Dermis blood vessel endothelial cell (primary cell): ENCODE data around the gene PHC1. TPM values are rescaled to one million over a fixed set of nuclear protein-coding genes. Genes with fewer than 3 reads are reported as not detected.
A peak's percentile ranks its signal among the peaks of the same experiment; 100 is the strongest.

Source experiments
- DNase-seq: peaks from one replicate; pipeline ENCODE4 v3.0.0; 2010
- total RNA-seq: library from RNA; depleted of rRNA; stranded (reverse); fragments of >200 nt; gene quantifications from 2 replicates; pipeline ENCODE4 v1.2.3, GENCODE V29; 2014

Gene PHC1
- total RNA-seq, 1 donor from 2014 or later, result 15.0 TPM

DNA sequence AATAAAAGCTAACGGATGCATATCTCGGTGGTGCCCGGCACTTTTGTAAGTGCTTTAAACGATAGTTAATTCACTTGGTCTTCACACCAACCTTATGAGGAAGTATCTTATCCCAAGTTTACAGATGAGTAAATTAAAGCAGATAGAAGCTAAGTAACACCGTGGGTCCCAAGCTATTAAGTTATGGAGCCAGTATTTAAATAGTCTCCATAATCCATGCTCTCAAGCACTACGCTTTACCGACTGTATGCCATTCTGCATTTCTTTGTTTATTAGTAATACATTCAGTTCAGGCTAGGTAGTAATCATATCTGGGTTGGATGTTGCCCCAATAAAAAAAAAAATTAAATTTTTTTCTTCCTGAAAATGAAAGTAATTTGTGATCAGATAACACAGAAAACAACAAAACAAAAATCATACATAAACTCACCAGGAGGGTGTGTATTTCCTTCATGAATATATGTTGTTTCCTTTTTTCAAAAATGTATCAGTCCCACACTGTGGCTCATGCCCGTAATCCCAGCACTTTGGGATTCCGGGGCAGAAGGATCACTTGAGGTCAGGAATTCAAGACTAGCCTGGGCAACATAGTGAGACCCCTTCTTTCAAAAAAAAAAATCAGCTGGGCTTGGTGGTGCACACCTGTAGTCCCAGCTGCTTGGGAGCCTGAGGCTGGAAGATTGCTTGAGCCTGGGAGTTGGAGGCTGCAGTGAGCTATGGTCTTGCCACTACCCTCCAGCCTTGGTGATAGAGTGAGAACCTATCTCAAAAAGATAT, 36.6 kb downstream of the PHC1 start:
- DNase-seq, result peak; percentile 8

DNA sequence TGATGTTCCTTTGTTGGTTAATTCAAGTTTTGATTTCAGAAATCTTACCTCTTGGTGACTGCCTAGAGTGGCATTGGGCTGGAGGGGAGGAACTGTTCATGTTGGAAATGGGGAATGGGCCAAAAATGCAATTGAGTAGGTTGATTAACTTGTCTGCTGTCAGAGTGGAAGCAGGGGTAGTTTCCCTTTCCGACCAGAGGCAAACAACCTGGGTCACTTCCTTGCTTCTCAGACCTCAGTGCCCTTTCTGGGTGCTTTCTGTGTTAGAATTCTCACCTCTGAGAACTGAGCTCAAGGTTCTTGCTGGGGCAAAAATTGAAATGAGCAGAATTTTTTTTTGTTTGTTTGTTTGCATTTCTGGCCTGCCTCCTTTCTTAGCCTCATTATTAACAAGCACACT, 37.4 kb downstream of the PHC1 start:
- no peak for DNase-seq

GRCh38 chr12:8953773-8954402, 39.6 kb downstream of the PHC1 start:
- no peak for DNase-seq

GRCh38 chr12:8956073-8956472, 41.8 kb downstream of the PHC1 start:
- DNase-seq, result no peak

GRCh38 chr12:8956772-8957171, 42.5 kb downstream of the PHC1 start:
- DNase-seq, result no peak

DNA sequence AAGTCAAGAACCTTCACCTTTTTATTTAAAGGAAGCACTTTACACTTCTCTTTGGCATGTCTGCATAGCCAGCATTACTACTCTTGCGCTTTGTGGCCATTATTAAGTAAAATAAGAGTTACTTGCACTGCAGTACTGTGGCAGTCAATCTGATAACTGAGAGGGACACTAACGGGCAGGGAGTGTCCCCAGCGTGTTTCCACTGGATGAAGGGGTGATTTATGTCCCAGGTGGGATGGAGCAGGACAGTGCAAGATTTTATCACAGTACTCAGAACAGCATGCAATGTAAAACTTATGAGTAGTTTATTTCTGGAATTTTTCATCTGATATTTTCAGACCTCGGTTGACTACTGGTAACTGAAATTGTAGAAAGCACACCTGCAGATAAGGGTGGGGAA, 43.3 kb downstream of the PHC1 start:
- DNase-seq, result no peak

DNA sequence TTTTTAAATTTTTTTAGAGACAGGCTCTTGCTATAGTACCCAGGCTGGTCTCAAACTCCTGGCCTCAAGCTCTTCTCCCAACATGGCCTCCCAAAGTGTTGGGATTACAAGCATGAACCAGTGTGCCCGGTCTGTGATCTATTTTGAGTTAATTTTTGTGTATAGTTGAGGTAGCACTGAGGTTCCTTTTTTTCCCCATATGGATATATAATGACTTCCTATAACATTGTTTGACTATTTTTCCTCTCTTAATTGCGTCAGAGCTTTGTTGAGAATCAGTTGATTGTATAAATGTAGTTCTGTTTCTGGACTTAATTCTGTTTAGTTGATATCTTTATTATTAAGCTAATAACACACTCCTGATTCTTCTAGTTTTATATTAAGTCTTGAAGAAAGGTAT, 43.8 kb downstream of the PHC1 start:
- DNase-seq, result no peak

DNA sequence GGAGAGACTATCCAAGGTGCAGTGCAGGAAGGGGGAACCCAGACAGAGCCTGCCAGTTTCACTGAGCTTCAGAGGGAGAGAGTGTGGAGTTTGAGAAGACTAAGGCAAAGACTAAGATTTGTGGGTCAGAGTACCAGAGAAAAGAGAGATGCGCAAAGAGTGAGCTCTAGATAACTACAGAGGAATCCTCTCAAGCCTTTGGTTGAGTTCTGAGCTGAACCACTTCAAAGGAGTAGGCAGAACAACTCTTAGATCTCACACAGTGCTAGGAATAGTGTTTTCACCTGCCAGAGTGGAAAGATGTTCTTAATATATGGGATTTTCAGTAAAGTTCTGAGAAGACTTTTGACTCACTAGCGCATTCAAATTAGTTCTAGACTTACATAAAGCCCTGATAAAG, 45.9 kb downstream of the PHC1 start:
- no peak for DNase-seq

DNA sequence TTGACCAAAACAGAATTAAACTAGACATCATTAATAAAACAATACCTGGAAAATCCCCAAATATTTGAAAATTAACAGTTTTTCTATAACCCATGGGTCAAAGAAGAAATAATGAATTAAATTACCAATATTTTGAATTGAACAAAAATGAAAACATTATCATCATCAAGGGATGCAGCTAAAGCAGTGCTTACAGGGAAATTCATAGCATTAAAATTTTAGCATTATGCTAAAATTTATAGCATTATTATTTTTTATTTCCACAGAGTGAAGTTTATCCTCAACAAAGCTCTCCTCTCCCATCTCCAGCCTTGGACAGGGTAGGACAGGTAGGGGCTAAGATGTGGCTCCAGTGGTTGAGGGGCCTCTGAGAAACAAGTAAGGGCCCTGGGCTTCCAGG, 54.5 kb downstream of the PHC1 start:
- DNase-seq, result no peak

GRCh38 chr12:8969861-8970411, 55.6 kb downstream of the PHC1 start:
- no peak for DNase-seq

- DNase-seq, result no peak
Measured at GRCh38 chr12:8970432-8970831, 56.1 kb downstream of the PHC1 start.

- DNase-seq, result no peak
Measured at GRCh38 chr12:8980137-8980536, 65.8 kb downstream of the PHC1 start.

DNA sequence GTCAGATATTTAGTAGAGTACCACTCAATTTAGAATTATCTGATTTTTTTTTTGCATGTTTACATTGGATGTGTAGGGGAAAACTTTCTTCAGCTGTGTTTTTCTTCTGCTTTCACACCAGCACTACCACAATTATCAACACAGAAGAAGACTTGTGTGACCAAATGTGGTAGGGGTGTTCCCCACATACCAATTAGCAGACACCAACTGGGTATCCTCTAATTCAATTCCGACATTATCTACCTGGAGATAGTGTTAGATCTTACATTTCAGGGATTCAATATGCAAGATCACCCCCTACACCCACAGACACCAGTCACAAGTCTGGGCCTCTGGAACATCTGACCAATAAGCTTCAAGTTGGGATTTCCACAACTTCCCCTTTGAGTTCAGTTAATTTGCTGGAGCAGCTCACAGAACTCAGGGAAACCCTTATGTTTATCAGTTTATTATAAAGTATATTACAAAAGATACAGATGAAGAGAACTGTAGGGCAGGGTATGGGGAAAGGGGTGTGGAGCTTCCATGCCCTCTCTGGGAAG, 71.0 kb downstream of the PHC1 start:
- no peak for DNase-seq

DNA sequence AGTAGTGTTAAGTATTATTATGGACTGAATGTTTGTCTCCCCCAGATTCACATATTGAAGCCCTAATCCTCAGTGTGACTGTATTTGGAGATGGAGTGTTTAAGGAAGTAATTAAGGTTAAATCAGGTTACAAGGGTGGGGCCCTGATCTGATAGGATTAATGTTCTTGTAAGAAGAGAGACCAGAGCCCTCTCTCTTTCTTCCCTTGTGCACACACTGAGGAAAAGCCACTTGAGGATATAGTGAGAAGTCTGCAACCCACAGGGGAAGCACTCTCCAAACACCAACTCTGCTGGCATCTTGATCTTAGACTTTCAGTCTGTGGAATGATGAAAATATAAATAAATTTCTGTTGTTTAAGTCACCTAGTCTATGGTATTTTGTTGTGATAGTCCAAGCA, 72.9 kb downstream of the PHC1 start:
- DNase-seq, result no peak

GRCh38 chr12:8987685-8988084, 73.4 kb downstream of the PHC1 start:
- DNase-seq, result no peak

GRCh38 chr12:8989413-8989812, 75.1 kb downstream of the PHC1 start, which contains the start of gene KLRG1:
KLRG1 (plus strand) TSS chr12:8989546; CDS start chr12:8989636, 90 bp downstream.
- DNase-seq, result peak; percentile 16

Other genes starting within 250 kb of the PHC1 start
- 46.4 and 180 TPM in 2 replicates for gene RIMKLB, start 216.5 kb upstream of the PHC1 start, total RNA-seq
- 0.28 TPM in 1 of 2 replicates, not detected in the other for gene A2ML1, start 91.9 kb upstream of the PHC1 start, total RNA-seq
- gene M6PR, start 35.1 kb downstream of the PHC1 start, total RNA-seq, result 111 and 155 TPM in 2 replicates
- gene KLRG1, start 75.0 kb downstream of the PHC1 start, total RNA-seq, result 0.68 and 0.70 TPM in 2 replicates
- gene A2M, start 201.4 kb downstream of the PHC1 start, total RNA-seq, result 14.0 and 180 TPM in 2 replicates